HCT116 (cell line): ENCODE data around the gene GABPB2. TPM values are rescaled to one million over a fixed set of nuclear protein-coding genes. Genes with fewer than 3 reads are reported as not detected.

ENCODE experiments used
- ATAC-seq: fragments of 200-7000 bp; cut with Tn5 transposase; 2 replicates; pipeline ENCODE4 v1.9.1; 2020; ENCODE audit warnings: mild to moderate bottlenecking, moderate library complexity
- BruUV-seq: library from RNA; stranded (reverse); fragments of 400-500 nt; replicated peaks from 2 replicates; lab custom pipeline; 2021; lab: Mats Ljungman, UMichigan
- CTCF ChIA-PET: fragments of 300-600 bp; sonication (Branson Sonifier 250); formaldehyde crosslinking; loops from one replicate; lab custom pipeline; 2021; ENCODE audit warnings: antibody characterized with exemption; lab: Charles Lee
- POLR2A ChIA-PET: fragments of 300-600, 350-600 bp; sonication (Branson Sonifier 250); formaldehyde crosslinking; loops from one replicate; lab custom pipeline; 2021; ENCODE audit warnings: antibody characterized with exemption; lab: Charles Lee
- RAD21 ChIA-PET, 2 experiments: fragments of 300-600 bp; sonication (Branson Sonifier 250); formaldehyde crosslinking; loops; one replicate each; lab custom pipeline; 2023; ENCODE audit warnings: low total read pairs in 2 of 2; ENCODE audit not compliant: uncharacterized antibody in 2 of 2, unreplicated experiment in 2 of 2, low non-redundant PET in 1 of 2; lab: Charles Lee
- DNase-seq: peaks from one replicate; pipeline ENCODE4 v3.0.0-alpha.2; 2010; ENCODE audit warnings: low read depth, low spot score
- H2AFZ ChIP-seq: fragments of 200-600 bp; shearing (Covaris generic), sonication (generic); 2 replicates; pipeline ENCODE4 v1.6.1; 2017; ENCODE audit warnings: low read depth, mixed run types, mixed read lengths, antibody characterized with exemption, low read length; ENCODE audit not compliant: poor library complexity, severe bottlenecking
- H3K27ac ChIP-seq: 2 replicates; pipeline ENCODE4 v1.5.1; 2012; ENCODE audit warnings: low read depth, low read length
- H3K27me3 ChIP-seq: fragments of 200-600 bp; sonication (generic); 2 replicates; pipeline ENCODE4 v1.6.1; 2016; ENCODE audit warnings: mixed run types, low read length, mixed read lengths; ENCODE audit not compliant: insufficient read depth
- H3K36me3 ChIP-seq, 2 experiments: fragments of 200-500 bp in 1 of 2; fragments of 200-600 bp in 1 of 2; sonication (Bioruptor generic) in 1 of 2; sonication (generic) in 1 of 2; 2 replicates each; pipeline versions ENCODE4 v1.5.1 to v1.6.1; 2014 to 2016; ENCODE audit warnings: low read length in 2 of 2, inconsistent platforms in 1 of 2, mixed read lengths in 1 of 2, mixed run types in 1 of 2; ENCODE audit not compliant: insufficient read depth in 2 of 2, control insufficient read depth in 1 of 2
- H3K4me1 ChIP-seq, 2 experiments: fragments of 200-600 bp in 1 of 2; sonication (generic) in 1 of 2; 2 replicates each; pipeline versions ENCODE4 v1.5.1 to v1.6.1; 2012 to 2017; ENCODE audit warnings: low read length in 2 of 2, inconsistent platforms in 1 of 2, mild to moderate bottlenecking in 1 of 2, mixed read lengths in 1 of 2, mixed run types in 1 of 2, moderate library complexity in 1 of 2; ENCODE audit not compliant: insufficient read depth in 2 of 2, control insufficient read depth in 1 of 2
- H3K4me2 ChIP-seq: fragments of 200-600 bp; sonication (generic); 2 replicates; pipeline ENCODE4 v1.6.1; 2017; ENCODE audit warnings: mixed run types, low read length, mixed read lengths
- H3K4me3 ChIP-seq, 2 experiments: fragments of 200-600 bp in 1 of 2; sonication (generic) in 1 of 2; replicated peaks in 1 of 2; 2 replicates each; pipeline ENCODE4 v1.5.1; 2011 to 2016; ENCODE audit warnings: low read length in 2 of 2, control low read depth in 1 of 2, low read depth in 1 of 2, mild to moderate bottlenecking in 1 of 2, mixed read lengths in 1 of 2, mixed run types in 1 of 2
- H3K79me2 ChIP-seq: fragments of 200-600 bp; sonication (generic); 2 replicates; pipeline ENCODE4 v1.6.1; 2017; ENCODE audit warnings: mild to moderate bottlenecking, mixed run types, low read length, moderate library complexity, mixed read lengths; ENCODE audit not compliant: insufficient read depth
- H3K9ac ChIP-seq: fragments of 200-600 bp; sonication (generic); 2 replicates; pipeline ENCODE4 v1.6.1; 2016; ENCODE audit warnings: low read length, mixed read lengths
- H3K9me2 ChIP-seq: fragments of 200-600 bp; sonication (generic), shearing (Covaris generic); 2 replicates; pipeline ENCODE4 v1.6.1; 2017; ENCODE audit warnings: mixed run types, mild to moderate bottlenecking, moderate library complexity; ENCODE audit not compliant: insufficient read depth
- H3K9me3 ChIP-seq, 2 experiments: fragments of 200-500 bp in 1 of 2; fragments of 200-600 bp in 1 of 2; sonication (Bioruptor generic) in 1 of 2; sonication (generic) in 1 of 2; 2 replicates each; pipeline ENCODE4 v1.6.1; 2014 to 2017; ENCODE audit warnings: low read length in 2 of 2, mixed read lengths in 2 of 2, inconsistent platforms in 1 of 2, low read depth in 1 of 2, mild to moderate bottlenecking in 1 of 2, mixed run types in 1 of 2, moderate library complexity in 1 of 2; ENCODE audit not compliant: control insufficient read depth in 1 of 2, insufficient read depth in 1 of 2
- H4K20me1 ChIP-seq: fragments of 200-600 bp; sonication (generic), shearing (Covaris generic); 2 replicates; pipeline ENCODE4 v1.6.1; 2017; ENCODE audit warnings: mixed run types, mild to moderate bottlenecking, moderate library complexity; ENCODE audit not compliant: insufficient read depth
- CBX3 ChIP-seq: IDR thresholded peaks from 2 replicates; pipeline ENCODE4 v1.6.1; 2012; ENCODE audit warnings: low read depth
- EGR1 ChIP-seq: IDR thresholded peaks from 2 replicates; pipeline ENCODE4 v1.6.1; 2012; ENCODE audit warnings: low read depth
- EZH2phosphoT487 ChIP-seq: fragments of 200-600 bp; IDR thresholded peaks from 2 replicates; pipeline ENCODE4 v1.6.1; 2018; ENCODE audit warnings: antibody characterized with exemption, borderline replicate concordance
- JUND ChIP-seq: IDR thresholded peaks from 2 replicates; pipeline ENCODE4 v1.6.1; 2012
- POLR2AphosphoS5 ChIP-seq: IDR thresholded peaks from 2 replicates; pipeline ENCODE4 v1.6.1; 2011; ENCODE audit warnings: mild to moderate bottlenecking, low read depth, low read length, moderate library complexity
- SIN3A ChIP-seq: IDR thresholded peaks from 2 replicates; pipeline ENCODE4 v1.6.1; 2012; ENCODE audit warnings: low read depth
- SRF ChIP-seq: IDR thresholded peaks from 2 replicates; pipeline ENCODE4 v1.6.1; 2012; ENCODE audit warnings: low read depth
- TCF7L2 ChIP-seq: IDR thresholded peaks from 2 replicates; pipeline ENCODE4 v1.7.0; 2011; ENCODE audit warnings: borderline replicate concordance, inconsistent platforms; ENCODE audit not compliant: insufficient read depth, insufficient read length; ENCODE audit errors: extremely low read depth
- YY1 ChIP-seq: IDR thresholded peaks from 2 replicates; pipeline ENCODE4 v1.6.1; 2011; ENCODE audit warnings: low read length, low read depth, moderate library complexity, mild to moderate bottlenecking; ENCODE audit not compliant: insufficient replicate concordance; ENCODE audit errors: extremely low read depth
- ZFX ChIP-seq: fragments of 450-650 bp; IDR thresholded peaks from 2 replicates; pipeline ENCODE4 v1.6.1; 2017
- intact Hi-C: fragments of 100-400 bp; cut with micrococcal nuclease; formaldehyde crosslinking; loops from 2 replicates; pipeline ENCODE4 v1.10.0; 2022
- total RNA-seq: library from RNA; stranded (reverse); gene quantifications from one replicate; pipeline ENCODE4 v1.2.1, GENCODE V29; 2021; ENCODE audit not compliant: unreplicated experiment
- TF ChIP-seq, protein P1 (sequence below): IDR thresholded peaks from 2 replicates; pipeline ENCODE4 v1.6.1; 2011; ENCODE audit warnings: mild to moderate bottlenecking, low read length, moderate library complexity; ENCODE audit not compliant: insufficient replicate concordance; ENCODE audit errors: extremely low read depth
- TF ChIP-seq, protein P2 (sequence below), 3 experiments: fragments of 200-600 bp in 1 of 3; sonication (generic) in 1 of 3; IDR thresholded peaks in 2 of 3; conservative IDR thresholded peaks in 1 of 3; 2 replicates each; pipeline ENCODE4 v1.5.1; 2012 to 2017; ENCODE audit warnings: low read depth in 2 of 3, low read length in 2 of 3, antibody characterized with exemption in 1 of 3, borderline replicate concordance in 1 of 3, control low read depth in 1 of 3, mild to moderate bottlenecking in 1 of 3, mixed read lengths in 1 of 3, mixed run types in 1 of 3, moderate library complexity in 1 of 3; ENCODE audit not compliant: insufficient read depth in 1 of 3

The GABPB2 gene
- total RNA-seq, 1 experiment from 2014 or later: 7.7 TPM

DNA sequence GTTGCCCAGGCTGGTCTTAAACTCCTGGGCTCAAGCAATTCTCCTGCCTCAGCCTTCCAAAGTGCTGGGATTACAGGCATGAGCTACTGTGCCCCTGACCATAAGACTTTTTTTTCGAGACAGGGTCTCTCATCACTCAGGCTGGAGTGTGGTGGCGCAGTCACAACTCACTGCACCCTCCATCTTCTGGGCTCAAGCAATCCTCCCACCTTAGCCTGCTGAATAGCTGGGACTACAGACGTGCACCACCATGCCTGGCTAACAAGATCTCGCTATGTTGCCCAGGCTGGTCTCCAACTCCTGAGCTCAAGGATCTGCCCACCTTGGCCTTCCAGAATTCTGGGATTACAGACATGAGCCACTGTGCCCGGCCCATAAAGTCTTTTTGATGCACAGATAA lies 21.1 kb upstream of the GABPB2 start:
- POLR2A ChIA-PET: no interaction called here
- no peaks in the 10 kb centered on the region for H3K9me3 ChIP-seq
- CTCF ChIA-PET: no interaction called here
- H3K27ac ChIP-seq: no peak overlapping the region
- TF ChIP-seq, protein P1, sequence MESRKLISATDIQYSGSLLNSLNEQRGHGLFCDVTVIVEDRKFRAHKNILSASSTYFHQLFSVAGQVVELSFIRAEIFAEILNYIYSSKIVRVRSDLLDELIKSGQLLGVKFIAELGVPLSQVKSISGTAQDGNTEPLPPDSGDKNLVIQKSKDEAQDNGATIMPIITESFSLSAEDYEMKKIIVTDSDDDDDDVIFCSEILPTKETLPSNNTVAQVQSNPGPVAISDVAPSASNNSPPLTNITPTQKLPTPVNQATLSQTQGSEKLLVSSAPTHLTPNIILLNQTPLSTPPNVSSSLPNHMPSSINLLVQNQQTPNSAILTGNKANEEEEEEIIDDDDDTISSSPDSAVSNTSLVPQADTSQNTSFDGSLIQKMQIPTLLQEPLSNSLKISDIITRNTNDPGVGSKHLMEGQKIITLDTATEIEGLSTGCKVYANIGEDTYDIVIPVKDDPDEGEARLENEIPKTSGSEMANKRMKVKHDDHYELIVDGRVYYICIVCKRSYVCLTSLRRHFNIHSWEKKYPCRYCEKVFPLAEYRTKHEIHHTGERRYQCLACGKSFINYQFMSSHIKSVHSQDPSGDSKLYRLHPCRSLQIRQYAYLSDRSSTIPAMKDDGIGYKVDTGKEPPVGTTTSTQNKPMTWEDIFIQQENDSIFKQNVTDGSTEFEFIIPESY: no peak
- 0 out of 2 replicates have a peak, but pooled peaks have one; percentile 10 for TF ChIP-seq POLR2AphosphoS5
- no peaks in the 10 kb centered on the region for H3K79me2 ChIP-seq
- RAD21 ChIA-PET: no interaction called here
- H3K4me1 ChIP-seq: no peaks in the 10 kb centered on the region
- no peak overlapping the region for H2AFZ ChIP-seq
- H3K9ac ChIP-seq: no peak overlapping the region
- no peaks in the 10 kb centered on the region for H4K20me1 ChIP-seq
- DNase-seq (no peak), ATAC-seq (no peak)
- no peaks in the 10 kb centered on the region for H3K9me2 ChIP-seq
- H3K36me3 ChIP-seq: peaks cover 11 to 24% of the 10 kb centered on the region in 2 experiments; a peak in 3 of 4 replicates
- H3K4me2 ChIP-seq: no peak overlapping the region
- H3K27me3 ChIP-seq: no peaks in the 10 kb centered on the region
- BruUV-seq: no TSS peak
- intact Hi-C loops: no loop called here
- H3K4me3 ChIP-seq: no peak overlapping the region

DNA sequence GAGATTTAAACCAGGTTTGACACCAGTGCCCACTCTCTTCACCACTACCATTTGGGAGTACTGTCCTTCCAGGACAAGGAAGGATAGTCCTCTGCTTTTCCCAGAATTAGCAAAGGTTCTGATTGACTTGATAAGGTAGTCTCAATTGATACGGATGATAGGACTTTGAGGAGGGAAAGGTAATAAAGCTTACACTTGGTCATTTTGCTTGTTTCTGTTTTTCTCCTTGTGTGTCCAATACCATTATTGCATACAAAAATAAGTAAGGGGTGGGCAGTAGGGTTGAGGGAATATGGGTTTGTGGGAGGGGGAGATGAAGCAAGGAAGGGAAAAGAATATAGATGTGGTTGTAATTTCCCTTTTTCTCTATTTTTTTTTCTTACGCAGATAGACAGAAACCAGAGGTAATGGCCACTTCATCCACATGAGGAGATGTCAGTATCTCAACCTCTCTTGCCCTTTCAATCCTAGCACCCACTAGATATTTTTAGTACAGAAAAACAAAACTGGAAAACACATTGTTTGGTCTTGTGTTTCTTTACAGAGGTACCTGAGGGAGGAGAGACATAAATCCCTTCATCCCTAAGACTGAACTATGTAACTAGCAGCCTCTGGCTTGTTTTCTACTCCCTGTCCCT lies 20.4 kb upstream of the GABPB2 start:
- peaks cover 16 to 31% of the 10 kb centered on the region in 2 experiments for H3K36me3 ChIP-seq
- DNase-seq (no peak), ATAC-seq (no peak)
- H3K4me2 ChIP-seq: no peak overlapping the region
- no peak overlapping the region for H2AFZ ChIP-seq
- H3K4me3 ChIP-seq: no peak overlapping the region
- RAD21 ChIA-PET: no interaction called here
- CTCF ChIA-PET: no interaction called here
- peaks cover 4% of the 10 kb centered on the region; the same call in 1 of the 2 replicates for H3K79me2 ChIP-seq
- no peak overlapping the region for H3K9ac ChIP-seq
- no peaks in the 10 kb centered on the region for H3K9me3 ChIP-seq
- no peaks in the 10 kb centered on the region; a peak in 1 of 4 replicates for H3K4me1 ChIP-seq
- intact Hi-C loops: no loop called here
- H3K9me2 ChIP-seq: no peaks in the 10 kb centered on the region
- POLR2A ChIA-PET: no interaction called here
- H3K27me3 ChIP-seq: no peaks in the 10 kb centered on the region
- H3K27ac ChIP-seq: no peak overlapping the region
- H4K20me1 ChIP-seq: no peaks in the 10 kb centered on the region
- no TSS peak for BruUV-seq
- no peak for TF ChIP-seq EZH2phosphoT487
- TF ChIP-seq JUND: no peak
- no peak for TF ChIP-seq EGR1
- TF ChIP-seq SRF: no peak
- TF ChIP-seq, protein P2, sequence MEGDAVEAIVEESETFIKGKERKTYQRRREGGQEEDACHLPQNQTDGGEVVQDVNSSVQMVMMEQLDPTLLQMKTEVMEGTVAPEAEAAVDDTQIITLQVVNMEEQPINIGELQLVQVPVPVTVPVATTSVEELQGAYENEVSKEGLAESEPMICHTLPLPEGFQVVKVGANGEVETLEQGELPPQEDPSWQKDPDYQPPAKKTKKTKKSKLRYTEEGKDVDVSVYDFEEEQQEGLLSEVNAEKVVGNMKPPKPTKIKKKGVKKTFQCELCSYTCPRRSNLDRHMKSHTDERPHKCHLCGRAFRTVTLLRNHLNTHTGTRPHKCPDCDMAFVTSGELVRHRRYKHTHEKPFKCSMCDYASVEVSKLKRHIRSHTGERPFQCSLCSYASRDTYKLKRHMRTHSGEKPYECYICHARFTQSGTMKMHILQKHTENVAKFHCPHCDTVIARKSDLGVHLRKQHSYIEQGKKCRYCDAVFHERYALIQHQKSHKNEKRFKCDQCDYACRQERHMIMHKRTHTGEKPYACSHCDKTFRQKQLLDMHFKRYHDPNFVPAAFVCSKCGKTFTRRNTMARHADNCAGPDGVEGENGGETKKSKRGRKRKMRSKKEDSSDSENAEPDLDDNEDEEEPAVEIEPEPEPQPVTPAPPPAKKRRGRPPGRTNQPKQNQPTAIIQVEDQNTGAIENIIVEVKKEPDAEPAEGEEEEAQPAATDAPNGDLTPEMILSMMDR (IDR thresholded peaks at IDR 0.05 in 2 of 3, conservative IDR thresholded peaks at IDR 0.05 in 1 of 3; ENCODE audit: borderline replicate concordance in 1 of 3, insufficient read depth in 1 of 3, low read depth in 2 of 3, low read length in 2 of 3): no peak
- TF ChIP-seq TCF7L2: no peak
- no peak for TF ChIP-seq POLR2AphosphoS5
- no peak for TF ChIP-seq YY1
- TF ChIP-seq CBX3: no peak
- TF ChIP-seq ZFX: no peak
- no peak for TF ChIP-seq SIN3A
